Uterine smooth muscle cell (primary cell): ENCODE measurements around the gene EFNA2. TPM values are rescaled to one million over a fixed set of nuclear protein-coding genes. Genes with fewer than 3 reads are reported as not detected.

Source experiments
- total RNA-seq: library from RNA; depleted of rRNA; stranded (reverse); fragments of >200 nt; gene quantifications from 2 replicates; pipeline ENCODE4 v1.2.3, GENCODE V29; 2014

The EFNA2 gene
- total RNA-seq = not detected in 2 replicates

GRCh38 chr19:1285737-1286360, at the start of gene EFNA2:
Gene EFNA2 (plus strand): TSS chr19:1285873. CDS start chr19:1286169, 296 bp downstream.

GRCh38 chr19:1237754-1238368, 47.8 kb upstream of the EFNA2 start, which contains the start of gene CBARP:
Gene CBARP (minus strand): TSS chr19:1238005. CDS start chr19:1236100, 1,905 bp downstream.

GRCh38 chr19:1241417-1242095, 44.1 kb upstream of the EFNA2 start, which contains the start of gene ATP5F1D:
Gene ATP5F1D (plus strand): TSS chr19:1241751. CDS start chr19:1241851, 100 bp downstream.

GRCh38 chr19:1248139-1248785, 37.4 kb upstream of the EFNA2 start, which contains the start of gene MIDN:
Gene MIDN (plus strand): TSS chr19:1248583. CDS start chr19:1250297, 1,714 bp downstream.

GRCh38 chr19:1269065-1269477, 16.6 kb upstream of the EFNA2 start, which contains the start of gene CIRBP:
Gene CIRBP (plus strand): TSS chr19:1269332. CDS start chr19:1270934, 1,602 bp downstream.

GRCh38 chr19:1275260-1275975, 10.3 kb upstream of the EFNA2 start, which contains the start of gene FAM174C:
Gene FAM174C (plus strand): TSS chr19:1275530. CDS start chr19:1275550, 20 bp downstream.

Other genes starting within 250 kb of the EFNA2 start
- gene ABCA7, start 245.8 kb upstream of the EFNA2 start, total RNA-seq = 2.7 and 3.0 TPM in 2 replicates
- 0.77 and 0.87 TPM in 2 replicates for gene ARHGAP45, start 218.7 kb upstream of the EFNA2 start, total RNA-seq
- 82.0 and 138 TPM in 2 replicates for gene POLR2E, start 190.5 kb upstream of the EFNA2 start, total RNA-seq
- 165 and 232 TPM in 2 replicates for gene GPX4, start 181.9 kb upstream of the EFNA2 start, total RNA-seq
- gene SBNO2, start 111.6 kb upstream of the EFNA2 start, total RNA-seq = 36.5 and 47.6 TPM in 2 replicates
- gene STK11, start 80.1 kb upstream of the EFNA2 start, total RNA-seq = 104 and 111 TPM in 2 replicates
- 3.8 and 4.6 TPM in 2 replicates for gene CBARP, start 47.9 kb upstream of the EFNA2 start, total RNA-seq
- gene ATP5F1D, start 44.1 kb upstream of the EFNA2 start, total RNA-seq = 19.8 and 26.2 TPM in 2 replicates
- gene MIDN, start 37.3 kb upstream of the EFNA2 start, total RNA-seq = 23.0 and 30.2 TPM in 2 replicates
- 184 and 223 TPM in 2 replicates for gene CIRBP, start 16.5 kb upstream of the EFNA2 start, total RNA-seq
- gene FAM174C, start 10.3 kb upstream of the EFNA2 start, total RNA-seq = 24.6 and 28.7 TPM in 2 replicates
- gene NDUFS7, start 98.0 kb downstream of the EFNA2 start, total RNA-seq = 72.2 and 91.2 TPM in 2 replicates
- 26.7 and 37.1 TPM in 2 replicates for gene GAMT, start 115.7 kb downstream of the EFNA2 start, total RNA-seq
- 65.9 and 103 TPM in 2 replicates for gene DAZAP1, start 121.7 kb downstream of the EFNA2 start, total RNA-seq
- 486 and 592 TPM in 2 replicates for gene RPS15, start 152.5 kb downstream of the EFNA2 start, total RNA-seq
- 0.44 and 0.50 TPM in 2 replicates for gene APC2, start 164.2 kb downstream of the EFNA2 start, total RNA-seq
- 24.7 and 32.2 TPM in 2 replicates for gene C19orf25, start 193.3 kb downstream of the EFNA2 start, total RNA-seq
- gene PCSK4, start 204.5 kb downstream of the EFNA2 start, total RNA-seq = 2.3 and 4.4 TPM in 2 replicates
- gene REEP6, start 205.3 kb downstream of the EFNA2 start, total RNA-seq = 0.44 and 1.7 TPM in 2 replicates
- 3.1 and 6.6 TPM in 2 replicates for gene ADAMTSL5, start 227.1 kb downstream of the EFNA2 start, total RNA-seq
- gene PLK5, start 238.2 kb downstream of the EFNA2 start, total RNA-seq = not detected in 2 replicates